Measurements from ENCODE around the gene NFE2L1.
A peak's percentile ranks its signal among the peaks of the same experiment; 100 is the strongest.

DNA sequence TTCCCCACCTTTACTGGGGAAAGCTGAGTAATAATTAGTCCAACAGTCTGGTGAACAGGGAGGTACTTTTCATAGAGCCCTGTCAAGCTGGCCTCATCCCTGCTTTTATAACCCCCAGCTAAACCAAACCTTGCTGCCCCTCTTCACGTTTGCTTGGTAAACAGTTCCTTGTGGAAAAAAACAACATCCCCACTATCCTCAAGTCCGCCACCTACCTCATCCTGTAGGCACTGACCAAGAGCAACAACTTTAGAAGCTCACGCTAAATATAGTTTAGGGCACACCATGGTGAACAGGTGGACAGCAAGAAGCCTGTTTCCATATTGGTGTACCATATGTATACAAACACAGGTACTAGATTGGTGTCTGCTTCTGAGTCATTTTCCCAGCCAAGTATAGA is 16.5 kb downstream of the NFE2L1 start:
- peak in 1 of 2 donors; percentile 57 for TF ChIP-seq POLR2A (IDR thresholded peaks at IDR 0.05)
- TF ChIP-seq, protein P1, sequence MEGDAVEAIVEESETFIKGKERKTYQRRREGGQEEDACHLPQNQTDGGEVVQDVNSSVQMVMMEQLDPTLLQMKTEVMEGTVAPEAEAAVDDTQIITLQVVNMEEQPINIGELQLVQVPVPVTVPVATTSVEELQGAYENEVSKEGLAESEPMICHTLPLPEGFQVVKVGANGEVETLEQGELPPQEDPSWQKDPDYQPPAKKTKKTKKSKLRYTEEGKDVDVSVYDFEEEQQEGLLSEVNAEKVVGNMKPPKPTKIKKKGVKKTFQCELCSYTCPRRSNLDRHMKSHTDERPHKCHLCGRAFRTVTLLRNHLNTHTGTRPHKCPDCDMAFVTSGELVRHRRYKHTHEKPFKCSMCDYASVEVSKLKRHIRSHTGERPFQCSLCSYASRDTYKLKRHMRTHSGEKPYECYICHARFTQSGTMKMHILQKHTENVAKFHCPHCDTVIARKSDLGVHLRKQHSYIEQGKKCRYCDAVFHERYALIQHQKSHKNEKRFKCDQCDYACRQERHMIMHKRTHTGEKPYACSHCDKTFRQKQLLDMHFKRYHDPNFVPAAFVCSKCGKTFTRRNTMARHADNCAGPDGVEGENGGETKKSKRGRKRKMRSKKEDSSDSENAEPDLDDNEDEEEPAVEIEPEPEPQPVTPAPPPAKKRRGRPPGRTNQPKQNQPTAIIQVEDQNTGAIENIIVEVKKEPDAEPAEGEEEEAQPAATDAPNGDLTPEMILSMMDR (IDR thresholded peaks at IDR 0.05 in 4 of 5, conservative IDR thresholded peaks at IDR 0.05 in 1 of 5): peak; percentile 39 to 53 (median 40)
